Stimulated activated CD4-positive, alpha-beta T cell treated with anti-CD3 and anti-CD28 coated beads, Interleukin-12 subunit alpha, Interleukin-12 subunit beta, amount 100 ng/mL, for 48 hours (primary cell): Measurements from ENCODE around the gene H6PD.

Experiments used
- DNase-seq, 3 donors: peaks; one replicate each; pipeline ENCODE4 v3.0.0-alpha.2; 2020; ENCODE audit warnings: low read depth in 2 of 3, low spot score in 1 of 3

H6PD gene, protein sequence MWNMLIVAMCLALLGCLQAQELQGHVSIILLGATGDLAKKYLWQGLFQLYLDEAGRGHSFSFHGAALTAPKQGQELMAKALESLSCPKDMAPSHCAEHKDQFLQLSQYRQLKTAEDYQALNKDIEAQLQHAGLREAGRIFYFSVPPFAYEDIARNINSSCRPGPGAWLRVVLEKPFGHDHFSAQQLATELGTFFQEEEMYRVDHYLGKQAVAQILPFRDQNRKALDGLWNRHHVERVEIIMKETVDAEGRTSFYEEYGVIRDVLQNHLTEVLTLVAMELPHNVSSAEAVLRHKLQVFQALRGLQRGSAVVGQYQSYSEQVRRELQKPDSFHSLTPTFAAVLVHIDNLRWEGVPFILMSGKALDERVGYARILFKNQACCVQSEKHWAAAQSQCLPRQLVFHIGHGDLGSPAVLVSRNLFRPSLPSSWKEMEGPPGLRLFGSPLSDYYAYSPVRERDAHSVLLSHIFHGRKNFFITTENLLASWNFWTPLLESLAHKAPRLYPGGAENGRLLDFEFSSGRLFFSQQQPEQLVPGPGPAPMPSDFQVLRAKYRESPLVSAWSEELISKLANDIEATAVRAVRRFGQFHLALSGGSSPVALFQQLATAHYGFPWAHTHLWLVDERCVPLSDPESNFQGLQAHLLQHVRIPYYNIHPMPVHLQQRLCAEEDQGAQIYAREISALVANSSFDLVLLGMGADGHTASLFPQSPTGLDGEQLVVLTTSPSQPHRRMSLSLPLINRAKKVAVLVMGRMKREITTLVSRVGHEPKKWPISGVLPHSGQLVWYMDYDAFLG

DNA sequence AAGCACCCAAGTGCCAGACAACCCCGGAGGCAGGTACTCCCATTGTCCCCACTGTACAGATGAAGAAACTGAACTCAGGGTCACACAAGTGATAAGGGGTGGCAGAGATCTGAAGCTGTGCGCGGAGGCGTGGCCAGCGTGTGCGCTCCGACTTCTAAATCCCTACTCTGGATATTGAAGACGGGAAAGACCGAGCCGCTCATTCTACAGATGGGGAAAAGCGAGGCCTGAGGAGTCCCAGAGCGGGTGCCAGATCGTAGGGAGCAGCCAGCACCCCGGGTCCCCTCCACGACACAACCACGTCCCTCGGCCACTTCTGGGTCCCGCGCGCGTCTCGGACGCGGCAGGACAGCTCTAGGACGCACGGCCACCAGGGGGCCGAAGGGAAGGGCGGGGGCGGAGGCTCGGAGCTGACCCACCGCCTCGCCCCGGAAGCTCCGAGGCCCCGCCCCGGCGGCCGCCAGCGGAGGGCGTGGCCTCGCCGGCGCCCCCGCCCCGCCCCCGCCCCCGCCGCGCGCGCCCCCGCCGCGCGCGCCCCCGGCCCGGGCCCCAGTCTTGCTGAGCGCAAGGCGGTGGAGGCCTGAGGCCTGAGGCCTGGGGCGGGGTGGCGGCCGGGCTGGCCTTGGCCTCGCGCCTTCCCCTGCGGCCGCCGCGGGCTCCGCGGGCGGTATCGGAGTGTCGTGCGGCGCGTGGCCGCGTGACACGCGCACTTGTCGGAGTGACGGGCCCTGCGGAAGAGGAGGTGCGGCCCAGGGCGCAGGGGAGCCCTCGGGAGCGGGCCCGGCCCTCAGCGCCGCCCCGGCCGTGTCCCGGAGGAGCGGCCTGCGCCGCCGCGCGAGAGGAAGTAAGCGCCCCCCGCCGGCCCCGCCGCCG, at the start of gene H6PD:
H6PD (plus strand) TSS at position 552 of the 873 bp plus-strand sequence. CDS start 10,161 bp downstream, outside the sequence.
- DNase-seq = peak; percentile 31 to 66 (median 44)

DNA sequence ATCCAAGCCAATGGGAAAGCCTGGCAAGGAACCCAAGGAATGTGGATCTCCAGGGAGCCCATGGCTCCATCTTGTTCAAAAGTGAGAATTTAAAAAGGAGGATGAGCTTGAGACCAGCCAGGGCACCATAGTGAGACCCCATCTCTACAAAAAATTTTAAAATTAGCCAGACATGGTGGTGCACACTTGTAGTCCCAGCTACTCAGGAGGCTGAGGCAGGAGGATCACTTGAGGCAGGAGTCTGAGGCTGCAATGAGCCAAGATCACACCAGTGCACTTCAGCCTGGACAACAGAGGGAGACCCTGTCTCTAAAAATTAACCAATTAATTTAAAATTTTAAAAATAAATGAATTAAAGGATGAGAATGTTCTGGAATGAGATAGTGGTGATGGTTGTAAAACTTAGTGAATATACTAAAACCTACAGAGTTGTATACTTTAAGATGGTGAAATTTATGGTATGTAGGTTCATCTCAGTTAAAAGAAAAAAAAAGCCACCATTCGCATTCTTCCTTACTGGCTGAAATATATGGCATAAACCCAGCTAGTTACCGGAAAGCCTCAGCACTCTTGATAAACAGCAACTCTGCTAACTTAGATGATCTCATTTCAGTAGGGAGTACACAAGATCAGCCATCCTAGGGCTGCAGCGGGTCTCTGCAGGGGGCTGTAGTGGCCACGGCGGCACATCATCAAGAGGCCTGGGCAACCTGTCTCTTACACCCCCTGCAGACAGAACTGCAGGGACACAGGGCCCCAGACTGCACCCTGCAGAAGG, 48.3 kb upstream of the H6PD start:
- no peak for DNase-seq

DNA sequence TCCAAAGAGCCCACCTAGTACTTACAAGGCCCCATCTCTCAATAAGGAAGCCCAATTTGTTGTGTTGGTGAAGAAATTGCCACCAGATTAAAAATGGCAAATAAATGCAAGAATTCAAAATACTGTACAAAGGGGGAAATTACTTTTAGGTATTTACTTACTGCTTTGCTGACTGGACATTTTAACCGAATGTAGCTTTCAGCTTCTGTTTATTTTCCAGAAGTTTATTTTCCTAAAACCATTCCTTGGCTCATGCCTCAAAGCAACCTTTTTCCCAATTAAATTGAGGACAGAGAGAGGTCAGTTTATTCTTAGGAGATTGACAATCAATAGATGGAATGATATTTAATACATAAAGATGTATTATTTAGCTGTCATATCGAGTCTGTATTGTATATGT, 47.6 kb upstream of the H6PD start:
- DNase-seq = no peak

DNA sequence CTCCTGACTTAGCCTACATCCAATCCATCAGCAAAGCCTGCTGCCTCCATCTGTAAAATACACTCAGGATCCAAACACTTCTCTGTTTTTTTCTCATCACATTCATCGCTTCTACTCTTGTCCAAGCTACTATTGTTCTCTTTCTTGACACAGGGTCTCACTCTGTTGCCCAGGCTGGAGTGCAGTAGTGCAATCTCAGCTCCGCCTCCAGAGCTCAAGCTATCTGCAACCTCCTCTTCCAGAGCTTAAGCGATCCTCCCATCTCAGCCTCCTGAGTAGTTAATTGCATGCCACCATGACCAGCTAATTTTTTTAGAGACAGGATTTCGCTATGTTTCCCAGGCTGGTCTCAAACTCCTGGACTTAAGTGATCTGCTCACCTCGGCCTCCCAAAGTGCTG, 44.3 kb upstream of the H6PD start:
- no peak for DNase-seq

DNA sequence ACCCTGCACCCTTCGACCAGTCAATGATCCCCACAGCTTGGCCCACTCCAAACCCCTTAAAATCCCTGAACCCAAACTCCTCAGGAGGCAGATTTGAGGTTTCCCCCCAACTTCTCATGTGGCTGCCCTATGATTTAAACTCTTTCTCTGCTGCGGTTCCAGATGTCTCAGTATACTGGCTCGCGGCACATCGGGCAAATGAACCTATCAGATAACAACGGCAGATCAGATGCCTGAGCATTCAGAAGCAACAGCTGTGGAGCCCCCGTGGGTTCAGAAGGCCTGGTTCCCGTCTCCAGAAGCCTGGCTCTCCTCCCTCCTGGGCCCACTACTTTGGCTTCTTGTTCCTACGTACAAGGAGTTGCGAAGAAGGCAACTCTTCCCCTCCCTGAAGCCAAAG, 43.3 kb upstream of the H6PD start:
- DNase-seq = no peak

DNA sequence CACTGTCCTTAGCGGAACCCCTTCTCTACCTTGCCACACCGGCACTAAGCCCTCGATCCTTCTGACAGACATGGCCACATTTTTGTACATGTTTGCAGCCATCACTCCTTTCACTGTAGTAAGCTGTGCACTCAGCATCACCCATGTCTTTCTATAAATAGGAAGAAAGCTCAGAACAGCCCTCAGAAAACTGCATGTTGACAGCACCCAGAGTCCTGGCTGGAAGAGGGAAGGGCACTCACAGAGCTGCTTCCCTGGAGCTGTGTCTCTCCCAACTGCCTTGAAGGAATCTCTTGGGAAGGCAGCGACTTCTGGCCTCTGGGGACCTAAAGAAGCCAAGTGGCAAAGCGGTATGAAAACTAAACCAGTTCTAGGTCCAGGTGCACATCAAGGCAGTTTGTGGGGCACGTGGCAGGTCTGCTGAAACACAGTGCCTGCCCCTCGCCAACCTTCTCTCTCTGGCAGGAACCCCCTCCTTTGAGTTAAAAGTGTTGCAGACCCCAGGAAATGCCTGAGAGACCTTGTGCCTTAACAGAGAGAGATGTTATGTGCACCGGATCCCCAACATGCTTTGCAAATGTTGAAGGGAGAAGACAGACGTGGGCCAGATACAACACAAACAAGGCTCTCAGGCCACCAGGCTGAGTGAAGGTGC, 41.9 kb upstream of the H6PD start:
- no peak for DNase-seq

DNA sequence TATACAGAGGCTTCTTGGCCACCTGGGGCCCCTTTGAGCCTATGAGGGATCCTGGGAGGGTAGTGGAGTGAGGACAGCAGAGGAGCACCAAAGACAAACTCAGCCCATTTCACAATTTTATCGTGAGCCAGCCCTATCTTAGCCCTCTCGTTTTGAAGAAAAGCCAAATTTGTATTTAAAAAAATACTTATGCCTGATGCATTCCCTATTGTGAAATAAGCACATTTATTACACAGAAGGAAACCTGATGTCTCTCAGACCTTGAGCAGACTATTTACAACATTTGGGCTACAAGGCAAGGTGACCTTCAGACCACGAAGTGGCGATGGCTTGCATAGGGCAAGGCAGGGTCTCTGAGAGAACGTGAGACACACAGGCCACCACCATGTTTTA, 41.3 kb upstream of the H6PD start:
- DNase-seq = no peak

DNA sequence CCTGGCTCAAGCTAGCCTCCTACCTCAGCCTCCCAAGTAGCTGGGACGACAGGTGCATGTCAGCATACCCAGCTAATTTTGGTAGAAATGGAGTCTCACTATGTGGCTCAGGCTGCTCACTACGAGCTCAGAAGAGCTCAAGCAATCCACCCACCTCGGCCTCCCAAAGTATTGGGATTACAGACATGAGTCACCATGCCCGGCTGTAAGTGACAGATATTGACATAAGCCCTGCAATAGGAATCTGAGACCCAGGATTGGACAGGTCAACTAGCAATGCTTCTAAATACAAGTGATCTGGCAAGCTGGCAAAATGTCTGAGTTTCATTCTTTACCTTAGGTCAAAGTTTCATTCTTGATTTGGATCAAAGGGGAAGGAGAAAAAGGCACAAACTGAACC, 40.5 kb upstream of the H6PD start:
- no peak for DNase-seq

DNA sequence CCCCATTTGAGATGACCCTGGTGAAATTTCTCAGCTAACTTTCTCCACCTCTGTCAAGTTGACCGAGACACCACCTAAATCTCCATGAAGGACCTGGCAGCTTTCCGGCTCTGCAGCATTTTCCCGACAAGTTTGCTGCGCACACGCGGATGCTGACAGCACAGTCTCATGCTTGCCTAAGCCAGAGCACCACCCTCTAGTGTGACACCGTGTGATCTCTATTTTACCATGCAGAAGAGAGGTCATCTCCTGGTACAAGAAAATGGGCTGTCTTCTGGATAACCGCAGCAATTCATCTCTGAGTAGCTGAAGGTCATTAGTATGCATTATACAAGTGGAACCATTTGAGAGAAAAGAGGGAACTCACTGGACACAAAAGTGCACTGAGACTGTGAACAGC, 38.9 kb upstream of the H6PD start:
- no peak for DNase-seq

DNA sequence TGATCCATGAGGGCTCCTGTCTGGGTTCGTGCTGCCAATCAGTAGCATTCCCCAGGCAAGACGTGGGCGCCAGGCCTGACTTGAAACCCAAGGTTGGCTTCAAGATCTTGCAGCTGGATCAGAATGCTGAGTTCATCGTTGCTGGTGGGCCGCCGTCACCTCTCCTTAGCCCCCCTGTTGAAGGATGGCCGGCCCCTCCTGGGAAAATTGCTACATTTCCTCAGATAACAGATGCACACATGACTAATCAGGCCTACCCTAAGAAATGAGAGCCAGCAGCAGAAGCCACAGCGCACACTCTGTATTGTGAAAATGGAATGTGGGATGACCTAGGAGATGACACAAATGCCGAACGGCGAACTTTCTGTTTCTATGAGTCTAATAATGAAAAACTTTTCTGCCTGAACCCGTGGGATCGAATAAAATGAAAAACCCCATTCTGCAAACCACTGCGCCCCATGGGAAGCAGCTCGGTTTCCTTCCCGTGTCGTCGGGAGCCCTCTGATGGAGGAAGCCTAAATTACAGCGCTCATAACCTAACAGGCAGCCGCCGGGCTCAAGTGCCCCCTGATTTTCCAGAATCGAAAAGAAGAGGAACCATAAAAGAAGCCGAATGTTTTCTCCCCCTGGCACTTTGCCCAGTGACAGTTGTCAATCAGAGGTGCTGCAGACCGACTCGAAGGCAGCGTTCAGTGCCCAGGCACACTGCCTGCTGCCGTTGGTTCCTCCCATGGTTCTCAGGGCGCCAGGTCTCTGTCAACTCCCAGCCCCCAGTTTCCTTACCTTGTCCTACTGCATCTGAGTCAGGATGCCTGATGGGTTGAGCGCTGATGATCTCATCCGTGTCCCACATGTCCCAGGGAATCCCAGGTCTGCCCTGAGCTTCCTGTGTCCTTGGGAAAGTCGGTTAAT, 38.2 kb upstream of the H6PD start:
- peak; percentile 61 to 70 (median 64) for DNase-seq

DNA sequence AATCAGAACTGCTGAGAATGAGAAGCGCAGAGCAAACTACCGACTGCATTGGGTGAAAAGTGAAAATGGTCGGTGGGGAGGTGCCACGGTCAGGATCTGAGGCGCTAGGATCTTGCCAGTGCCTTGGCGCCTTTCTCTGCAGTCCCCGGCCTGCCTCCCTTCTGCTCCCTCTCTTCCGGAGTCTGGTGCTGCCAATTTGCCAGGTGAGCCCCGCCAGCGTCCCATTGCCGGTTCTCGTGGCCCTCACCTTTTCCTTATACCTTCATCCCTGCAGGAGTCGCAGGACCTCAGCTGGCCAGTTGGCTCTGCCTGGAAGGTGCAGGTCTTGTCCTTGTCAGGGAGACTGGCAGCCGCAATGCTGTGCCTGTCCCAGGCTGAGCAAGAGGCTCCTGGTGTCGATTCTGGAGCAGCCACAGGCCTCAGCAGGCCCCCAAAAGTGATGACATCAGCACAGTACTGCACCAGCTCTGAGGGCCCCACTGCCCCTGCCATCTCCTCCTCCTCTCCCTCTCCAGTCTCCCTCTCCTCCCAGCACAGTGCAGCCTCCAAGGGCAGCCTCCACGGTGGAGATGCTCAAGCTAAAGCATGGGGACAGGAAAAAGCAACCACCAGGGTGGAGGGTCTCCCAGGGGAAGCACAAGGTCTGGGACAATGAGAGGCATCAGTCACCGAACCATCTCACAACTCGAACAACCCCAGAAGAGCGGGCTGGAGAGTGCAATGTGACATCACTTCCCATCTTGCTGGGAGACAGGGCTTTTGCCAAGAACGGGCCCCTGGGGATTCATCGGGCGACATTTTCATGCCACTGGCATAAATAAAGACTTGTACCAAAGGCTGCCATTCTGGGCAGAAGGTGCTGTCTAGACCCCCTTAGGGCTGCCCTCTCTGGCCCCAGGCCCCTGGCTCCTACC, 37.1 kb upstream of the H6PD start:
- DNase-seq = no peak

DNA sequence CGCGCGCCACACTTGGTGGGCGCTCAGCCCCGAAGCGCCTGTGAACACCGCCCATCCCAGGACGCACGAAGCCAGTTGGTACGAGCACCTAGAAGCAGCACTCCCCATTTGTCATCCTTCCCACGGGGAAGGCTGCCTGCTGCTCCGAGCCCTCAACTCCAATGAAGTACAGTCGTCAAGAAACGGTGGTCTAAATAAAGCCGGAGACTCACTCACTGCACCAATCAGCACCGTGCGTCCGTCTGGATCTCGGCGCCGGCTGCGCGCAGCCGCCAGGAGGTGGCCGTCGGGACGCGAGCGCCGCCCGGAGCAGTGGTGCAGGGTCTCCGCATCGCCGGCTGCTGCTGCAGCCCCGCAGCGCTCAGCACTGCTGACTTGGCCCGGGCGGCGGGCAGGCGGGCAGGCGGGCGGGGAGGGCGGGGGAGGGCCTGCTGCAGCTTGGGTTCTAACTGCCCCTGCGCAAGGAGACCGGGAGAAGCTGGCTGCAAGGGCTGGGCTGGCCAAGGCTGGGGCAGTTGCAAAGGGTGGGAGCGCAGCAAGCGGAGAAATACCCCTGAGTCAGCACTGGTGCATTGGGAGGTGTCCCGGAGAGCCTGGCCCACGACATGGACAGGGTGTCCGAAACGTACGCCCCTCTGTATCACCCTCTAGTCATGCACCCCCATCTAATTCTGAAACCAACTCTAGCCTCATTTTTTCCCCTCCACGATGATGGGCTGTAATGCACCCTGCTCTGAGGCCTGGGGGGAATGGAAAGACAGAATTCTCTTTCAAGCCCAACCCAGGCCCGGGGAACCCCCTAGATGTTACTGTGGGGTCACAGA, 35.8 kb upstream of the H6PD start:
- no peak for DNase-seq

DNA sequence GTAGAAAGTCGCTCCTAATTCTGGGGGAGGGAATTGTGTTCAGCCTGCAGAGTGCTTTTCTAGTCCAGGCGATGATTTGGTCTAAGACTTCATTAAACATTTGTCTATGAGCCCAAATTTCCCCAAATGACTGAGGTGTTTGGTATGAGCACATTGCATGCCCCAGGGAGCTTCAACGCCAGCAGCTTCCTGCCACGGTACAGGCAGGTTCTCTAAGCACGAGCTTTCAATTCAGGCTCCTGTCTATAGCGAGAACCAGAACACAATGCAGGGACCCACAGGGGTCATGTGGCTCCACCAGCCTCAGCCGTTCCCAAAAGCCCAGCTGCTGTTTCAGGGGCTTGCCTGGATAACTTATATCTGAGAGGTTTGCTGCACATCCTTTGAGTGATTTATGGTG, 34.1 kb upstream of the H6PD start:
- no peak for DNase-seq

DNA sequence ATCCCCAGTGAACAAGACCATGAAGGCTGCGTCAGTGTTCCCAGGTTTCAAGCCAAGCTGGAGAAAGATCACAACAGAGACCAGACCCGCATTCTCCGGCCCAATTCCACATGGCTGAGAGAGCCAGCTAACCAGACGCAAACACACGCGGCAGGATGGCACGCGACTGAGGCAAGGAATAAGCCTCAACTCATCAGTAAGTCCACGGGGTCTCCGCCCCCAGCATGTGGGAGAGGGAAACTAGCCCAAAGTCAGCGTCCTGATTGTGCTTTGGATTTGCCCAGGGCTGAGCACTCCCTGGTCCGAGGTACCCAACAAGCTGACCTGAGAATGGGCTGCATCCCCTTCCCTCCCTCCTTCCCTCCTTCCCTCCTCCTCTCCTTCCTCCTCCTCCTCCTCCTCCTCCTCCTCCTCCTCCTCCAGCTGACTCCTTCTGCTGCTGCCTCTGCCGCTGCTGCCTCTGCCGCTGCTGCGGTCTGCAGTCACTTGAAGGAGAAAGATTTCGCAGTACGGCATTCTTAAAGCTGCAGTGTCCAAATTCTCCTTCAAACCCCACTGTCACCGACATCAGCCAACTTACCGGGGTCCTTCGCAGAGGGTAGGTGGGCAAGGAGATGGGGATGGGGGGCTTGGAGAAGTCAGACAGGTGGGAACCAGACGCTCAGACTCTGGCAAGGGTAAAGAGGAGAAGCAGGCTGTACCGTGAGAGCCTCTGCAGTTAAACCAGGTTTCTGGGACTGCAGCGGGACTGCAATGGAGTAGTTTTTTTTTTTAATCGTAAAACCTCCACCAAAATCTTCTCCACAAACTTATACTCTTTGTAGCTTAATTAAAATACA, 33.0 kb upstream of the H6PD start:
- DNase-seq = no peak

DNA sequence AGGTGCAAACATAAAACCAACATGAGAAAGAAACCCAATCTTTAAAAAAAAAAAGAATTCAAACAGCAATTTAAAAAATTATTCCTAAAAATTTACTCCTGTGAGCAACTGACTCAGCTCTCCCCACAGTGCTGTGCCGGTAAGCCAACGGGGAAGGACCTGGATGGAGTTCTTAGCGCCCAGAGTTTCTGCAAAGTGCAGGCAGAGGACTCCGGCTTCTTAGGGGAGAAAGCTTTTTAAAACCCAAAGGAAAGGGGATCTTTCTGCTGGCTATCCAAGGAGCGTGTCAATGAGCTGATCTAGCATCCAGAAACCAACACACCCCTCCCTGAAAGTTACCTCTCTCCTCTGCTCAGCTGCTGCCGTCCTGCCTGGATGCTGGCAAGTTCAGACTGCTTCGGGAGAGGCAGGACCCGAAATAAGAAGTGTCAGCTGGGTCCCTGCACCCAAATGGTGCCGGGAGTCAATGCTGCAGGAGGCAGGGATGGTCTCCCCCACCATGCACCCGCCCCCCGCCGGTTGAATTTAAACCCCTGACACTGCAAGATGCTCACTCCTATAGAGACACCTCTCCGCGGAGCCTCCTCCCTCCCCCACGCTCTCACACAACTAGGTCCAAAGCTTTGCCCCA, 32.2 kb upstream of the H6PD start:
- DNase-seq = no peak

DNA sequence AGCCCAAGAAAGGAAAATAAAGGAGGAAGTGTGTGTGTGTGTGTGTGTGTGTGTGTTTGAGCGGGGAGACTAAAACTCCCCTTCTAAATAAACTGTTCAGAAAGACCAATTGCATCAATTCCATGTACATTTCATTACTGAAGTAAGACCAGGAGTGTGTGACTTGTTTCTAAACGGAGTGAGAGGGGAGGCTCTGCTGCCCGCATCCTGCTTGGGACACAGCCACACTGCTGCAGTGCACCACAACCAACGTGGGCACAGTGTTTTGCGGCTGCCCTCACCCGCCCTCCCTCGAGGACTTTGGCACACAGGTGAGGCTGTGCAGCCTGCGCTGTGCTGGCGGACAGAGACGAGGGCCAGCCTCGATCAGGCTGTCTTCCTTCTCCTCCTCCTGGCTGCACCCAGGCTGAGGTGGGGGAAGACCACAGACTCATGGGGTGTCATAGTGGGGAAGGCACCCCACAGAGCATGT, 31.0 kb upstream of the H6PD start:
- DNase-seq = no peak
